Measurements from ENCODE around the gene SLC22A1.
"Not testable (repeated sequence)": the region's sequence is repeated elsewhere in the genome, so short reads cannot be mapped to it uniquely, and the experiment has no call there.

DNA sequence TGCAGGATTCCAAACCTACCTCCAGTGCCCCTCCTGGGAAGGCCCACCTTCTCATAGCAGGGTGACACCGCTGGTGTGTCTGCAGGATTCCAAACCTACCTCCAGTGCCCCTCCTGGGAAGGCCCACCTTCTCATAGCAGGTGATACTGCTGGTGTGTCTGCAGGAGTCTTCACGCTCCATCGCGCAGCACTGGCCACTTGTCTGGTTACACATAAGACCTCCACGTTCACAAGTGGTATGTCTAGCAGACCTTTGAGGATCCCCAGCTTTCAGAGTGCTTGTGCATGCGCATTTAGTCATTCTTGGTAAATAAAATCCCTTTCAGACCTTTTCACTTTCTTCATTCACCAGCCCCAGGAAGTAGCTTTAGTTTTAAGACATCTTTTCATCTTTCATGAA, 29.4 kb upstream of the SLC22A1 start:
- not testable (repeated sequence) for TF ChIP-seq EZH2 (IDR thresholded peaks at IDR 0.05; ENCODE audit: borderline replicate concordance, insufficient read depth, low read depth, low read length, poor library complexity, severe bottlenecking)
- TF ChIP-seq, protein P1, sequence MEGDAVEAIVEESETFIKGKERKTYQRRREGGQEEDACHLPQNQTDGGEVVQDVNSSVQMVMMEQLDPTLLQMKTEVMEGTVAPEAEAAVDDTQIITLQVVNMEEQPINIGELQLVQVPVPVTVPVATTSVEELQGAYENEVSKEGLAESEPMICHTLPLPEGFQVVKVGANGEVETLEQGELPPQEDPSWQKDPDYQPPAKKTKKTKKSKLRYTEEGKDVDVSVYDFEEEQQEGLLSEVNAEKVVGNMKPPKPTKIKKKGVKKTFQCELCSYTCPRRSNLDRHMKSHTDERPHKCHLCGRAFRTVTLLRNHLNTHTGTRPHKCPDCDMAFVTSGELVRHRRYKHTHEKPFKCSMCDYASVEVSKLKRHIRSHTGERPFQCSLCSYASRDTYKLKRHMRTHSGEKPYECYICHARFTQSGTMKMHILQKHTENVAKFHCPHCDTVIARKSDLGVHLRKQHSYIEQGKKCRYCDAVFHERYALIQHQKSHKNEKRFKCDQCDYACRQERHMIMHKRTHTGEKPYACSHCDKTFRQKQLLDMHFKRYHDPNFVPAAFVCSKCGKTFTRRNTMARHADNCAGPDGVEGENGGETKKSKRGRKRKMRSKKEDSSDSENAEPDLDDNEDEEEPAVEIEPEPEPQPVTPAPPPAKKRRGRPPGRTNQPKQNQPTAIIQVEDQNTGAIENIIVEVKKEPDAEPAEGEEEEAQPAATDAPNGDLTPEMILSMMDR (IDR thresholded peaks at IDR 0.05) = not testable (repeated sequence)

All from B cell (primary cell).